Mammary epithelial cell (primary cell): ENCODE data around the gene PPP1R9A.

Experiments
- EZH2 ChIP-seq: IDR thresholded peaks from 2 replicates; pipeline ENCODE4 v1.6.1; 2012; ENCODE audit warnings: low read length, inconsistent platforms, borderline replicate concordance
- TF ChIP-seq, protein P1 (sequence below), 2 donors: IDR thresholded peaks in 1 of 2; conservative IDR thresholded peaks in 1 of 2; 2 replicates each; pipeline ENCODE4 v1.5.1; 2011 to 2012; ENCODE audit warnings: inconsistent platforms in 2 of 2, low read length in 2 of 2, mild to moderate bottlenecking in 2 of 2, control low read depth in 1 of 2, low read depth in 1 of 2; ENCODE audit not compliant: insufficient read depth in 1 of 2; ENCODE audit errors: extremely low read depth in 1 of 2

DNA sequence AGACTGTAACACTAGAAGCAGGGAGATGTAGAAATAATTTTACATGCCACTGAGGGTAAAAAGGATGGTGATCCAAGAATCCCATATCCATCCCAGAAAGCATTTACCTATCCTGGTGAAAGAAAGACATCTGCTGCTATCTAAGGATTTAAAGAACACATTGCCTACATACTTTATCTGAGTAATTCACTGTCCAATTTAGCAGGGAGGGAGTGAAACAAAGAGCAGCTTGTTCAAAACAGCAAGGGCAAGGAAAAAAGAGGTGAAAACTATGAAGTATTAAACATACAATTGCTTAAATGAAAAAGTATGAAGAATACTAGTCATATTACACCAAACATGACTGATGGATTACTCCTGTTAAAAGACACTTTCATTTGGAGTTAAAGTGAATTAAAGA lies 206.2 kb downstream of the PPP1R9A start:
- TF ChIP-seq, protein P1, sequence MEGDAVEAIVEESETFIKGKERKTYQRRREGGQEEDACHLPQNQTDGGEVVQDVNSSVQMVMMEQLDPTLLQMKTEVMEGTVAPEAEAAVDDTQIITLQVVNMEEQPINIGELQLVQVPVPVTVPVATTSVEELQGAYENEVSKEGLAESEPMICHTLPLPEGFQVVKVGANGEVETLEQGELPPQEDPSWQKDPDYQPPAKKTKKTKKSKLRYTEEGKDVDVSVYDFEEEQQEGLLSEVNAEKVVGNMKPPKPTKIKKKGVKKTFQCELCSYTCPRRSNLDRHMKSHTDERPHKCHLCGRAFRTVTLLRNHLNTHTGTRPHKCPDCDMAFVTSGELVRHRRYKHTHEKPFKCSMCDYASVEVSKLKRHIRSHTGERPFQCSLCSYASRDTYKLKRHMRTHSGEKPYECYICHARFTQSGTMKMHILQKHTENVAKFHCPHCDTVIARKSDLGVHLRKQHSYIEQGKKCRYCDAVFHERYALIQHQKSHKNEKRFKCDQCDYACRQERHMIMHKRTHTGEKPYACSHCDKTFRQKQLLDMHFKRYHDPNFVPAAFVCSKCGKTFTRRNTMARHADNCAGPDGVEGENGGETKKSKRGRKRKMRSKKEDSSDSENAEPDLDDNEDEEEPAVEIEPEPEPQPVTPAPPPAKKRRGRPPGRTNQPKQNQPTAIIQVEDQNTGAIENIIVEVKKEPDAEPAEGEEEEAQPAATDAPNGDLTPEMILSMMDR (conservative IDR thresholded peaks at IDR 0.05 in 1 of 2, IDR thresholded peaks at IDR 0.05 in 1 of 2; ENCODE audit: extremely low read depth in 1 of 2, insufficient read depth in 1 of 2, low read depth in 1 of 2, low read length in 2 of 2), result no peak
- TF ChIP-seq EZH2, result no peak
